Calu3 (cell line): ENCODE data around the gene UQCC2. TPM values are rescaled to one million over a fixed set of nuclear protein-coding genes. Genes with fewer than 3 reads are reported as not detected.

Source experiments
- BruUV-seq: library from RNA; stranded (reverse); fragments of 400-500 nt; replicated peaks from 2 replicates; lab custom pipeline; 2021; lab: Mats Ljungman, UMichigan
- CTCF ChIA-PET: fragments of 300-600 bp; sonication (Branson Sonifier 250); formaldehyde crosslinking; loops from one replicate; lab custom pipeline; 2022; ENCODE audit warnings: antibody characterized with exemption; lab: Charles Lee
- DNase-seq: peaks from one replicate; pipeline ENCODE4 v3.0.0; 2022
- H3K27ac Mint-ChIP-seq: one replicate; pipeline ENCODE4 v1.8.0; 2022; ENCODE audit warnings: mixed read lengths; ENCODE audit not compliant: unreplicated experiment
- H3K27me3 Mint-ChIP-seq: one replicate; pipeline ENCODE4 v1.8.0; 2022; ENCODE audit warnings: mixed read lengths; ENCODE audit not compliant: unreplicated experiment
- H3K36me3 Mint-ChIP-seq: one replicate; pipeline ENCODE4 v1.8.0; 2022; ENCODE audit warnings: mild to moderate bottlenecking, moderate library complexity, mixed read lengths; ENCODE audit not compliant: insufficient read depth, unreplicated experiment
- H3K4me1 Mint-ChIP-seq: one replicate; pipeline ENCODE4 v1.8.0; 2022; ENCODE audit warnings: mild to moderate bottlenecking, low read depth, mixed read lengths; ENCODE audit not compliant: unreplicated experiment
- H3K4me3 Mint-ChIP-seq: one replicate; pipeline ENCODE4 v1.8.0; 2022; ENCODE audit warnings: mild to moderate bottlenecking, low read depth, moderate library complexity, mixed read lengths; ENCODE audit not compliant: unreplicated experiment
- H3K9me3 Mint-ChIP-seq: one replicate; pipeline ENCODE4 v1.8.0; 2022; ENCODE audit warnings: low read depth, mixed read lengths; ENCODE audit not compliant: unreplicated experiment
- intact Hi-C: fragments of 100-400 bp; cut with micrococcal nuclease; formaldehyde crosslinking; loops from one replicate; pipeline ENCODE4 v1.10.0; 2022; ENCODE audit not compliant: unreplicated experiment
- total RNA-seq: library from RNA; stranded (reverse); gene quantifications from 2 replicates; pipeline ENCODE4 v1.2.3, GENCODE V29; 2022
- TF ChIP-seq, protein P1 (sequence below): fragments of 200-600 bp; IDR thresholded peaks from one replicate; pipeline ENCODE4 v1.8.0; 2022; ENCODE audit warnings: antibody characterized with exemption; ENCODE audit not compliant: unreplicated experiment

UQCC2 gene
- total RNA-seq, 1 experiment from 2014 or later = 142 TPM

DNA sequence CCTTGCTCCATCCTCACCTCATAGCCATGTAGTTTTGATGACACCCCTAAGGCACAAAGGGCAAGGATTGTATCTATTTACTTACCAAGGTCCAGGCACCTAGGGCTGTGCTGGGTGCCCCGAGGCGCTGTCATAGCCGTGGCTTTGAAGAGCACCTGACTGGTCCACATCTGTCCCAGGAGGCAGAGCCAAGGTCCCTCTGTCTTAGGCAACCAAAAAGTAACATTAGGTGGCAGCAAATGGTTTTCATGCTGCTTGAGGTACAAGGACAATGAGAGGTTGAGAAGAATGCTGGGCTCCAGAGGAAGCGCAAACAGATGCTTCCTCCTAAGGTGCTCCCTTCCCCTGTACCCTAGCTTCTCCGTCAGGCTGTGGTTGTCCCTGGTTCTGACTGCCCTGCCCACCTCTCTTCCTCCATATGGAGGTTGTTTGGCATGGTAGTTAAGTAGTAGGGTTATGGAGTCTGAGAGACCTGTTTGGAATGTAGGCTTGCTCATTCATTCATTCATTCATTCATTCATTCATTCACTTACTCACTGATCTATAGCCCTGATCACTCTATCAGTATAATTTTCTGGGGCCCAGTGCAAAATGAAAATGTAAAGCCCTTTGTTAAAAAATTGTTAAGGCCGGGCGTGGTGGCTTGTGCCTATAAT is 3.0 kb upstream of the UQCC2 start:
- intact Hi-C loops = loop anchor here (1.0 to 10.0 kb wide), 4 partner anchors 48 to 523 kb away; partner anchors contain the start of genes GRM4 and HMGA1
- Mint-ChIP-seq H3K36me3 (peaks cover 34% of the 10 kb centered on the region), H3K4me1 (peaks cover 58% of the 10 kb centered on the region), H3K9me3 (no peaks in the 10 kb centered on the region), H3K27ac (no peak overlapping the region), H3K27me3 (no peaks in the 10 kb centered on the region), H3K4me3 (no peak overlapping the region)
- no TSS peak for BruUV-seq
- no peak for DNase-seq
- CTCF ChIA-PET = interaction anchor here (0.6 to 3.6 kb wide), 5 partner anchors 18 to 1047 kb away, joined by 4 to 17 read pairs (median 5); no protein-coding TSS in a partner anchor
- TF ChIP-seq, protein P1, sequence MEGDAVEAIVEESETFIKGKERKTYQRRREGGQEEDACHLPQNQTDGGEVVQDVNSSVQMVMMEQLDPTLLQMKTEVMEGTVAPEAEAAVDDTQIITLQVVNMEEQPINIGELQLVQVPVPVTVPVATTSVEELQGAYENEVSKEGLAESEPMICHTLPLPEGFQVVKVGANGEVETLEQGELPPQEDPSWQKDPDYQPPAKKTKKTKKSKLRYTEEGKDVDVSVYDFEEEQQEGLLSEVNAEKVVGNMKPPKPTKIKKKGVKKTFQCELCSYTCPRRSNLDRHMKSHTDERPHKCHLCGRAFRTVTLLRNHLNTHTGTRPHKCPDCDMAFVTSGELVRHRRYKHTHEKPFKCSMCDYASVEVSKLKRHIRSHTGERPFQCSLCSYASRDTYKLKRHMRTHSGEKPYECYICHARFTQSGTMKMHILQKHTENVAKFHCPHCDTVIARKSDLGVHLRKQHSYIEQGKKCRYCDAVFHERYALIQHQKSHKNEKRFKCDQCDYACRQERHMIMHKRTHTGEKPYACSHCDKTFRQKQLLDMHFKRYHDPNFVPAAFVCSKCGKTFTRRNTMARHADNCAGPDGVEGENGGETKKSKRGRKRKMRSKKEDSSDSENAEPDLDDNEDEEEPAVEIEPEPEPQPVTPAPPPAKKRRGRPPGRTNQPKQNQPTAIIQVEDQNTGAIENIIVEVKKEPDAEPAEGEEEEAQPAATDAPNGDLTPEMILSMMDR = peak; percentile 44

DNA sequence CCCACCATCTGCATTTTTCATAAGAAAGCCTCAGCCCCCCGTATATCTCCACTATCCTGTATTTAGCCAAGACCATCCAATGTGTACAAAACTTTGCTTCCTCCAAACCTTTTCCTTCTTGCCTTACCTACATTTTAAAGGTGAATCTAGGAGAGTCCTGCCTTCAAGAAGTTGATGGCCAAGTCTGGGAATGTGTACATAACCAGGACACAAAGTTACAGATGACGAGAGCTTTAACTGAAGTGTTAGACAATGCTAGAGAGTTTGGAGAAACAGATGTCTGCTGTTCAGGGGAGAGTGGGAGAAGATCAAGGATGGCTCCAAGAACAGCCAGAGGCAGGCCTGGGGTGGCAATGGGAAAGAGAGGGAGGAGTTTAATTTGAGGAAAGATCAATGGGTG is 2.3 kb upstream of the UQCC2 start:
- CTCF ChIA-PET = interaction anchor here (0.6 to 1.6 kb wide), 2 partner anchors 38 to 48 kb away, joined by 3 to 5 read pairs; no protein-coding TSS in a partner anchor
- no peak for DNase-seq
- no peak overlapping the region for H3K4me3 Mint-ChIP-seq
- no TSS peak for BruUV-seq
- no peaks in the 10 kb centered on the region for H3K27me3 Mint-ChIP-seq
- no peaks in the 10 kb centered on the region for H3K9me3 Mint-ChIP-seq
- H3K27ac Mint-ChIP-seq = no peak overlapping the region
- H3K36me3 Mint-ChIP-seq = peaks cover 39% of the 10 kb centered on the region
- intact Hi-C loops = loop anchor here (1.0 to 10.0 kb wide), 3 partner anchors 49 to 431 kb away; partner anchors contain the start of gene GRM4
- TF ChIP-seq, protein P1 = no peak
- peaks cover 59% of the 10 kb centered on the region for H3K4me1 Mint-ChIP-seq

DNA sequence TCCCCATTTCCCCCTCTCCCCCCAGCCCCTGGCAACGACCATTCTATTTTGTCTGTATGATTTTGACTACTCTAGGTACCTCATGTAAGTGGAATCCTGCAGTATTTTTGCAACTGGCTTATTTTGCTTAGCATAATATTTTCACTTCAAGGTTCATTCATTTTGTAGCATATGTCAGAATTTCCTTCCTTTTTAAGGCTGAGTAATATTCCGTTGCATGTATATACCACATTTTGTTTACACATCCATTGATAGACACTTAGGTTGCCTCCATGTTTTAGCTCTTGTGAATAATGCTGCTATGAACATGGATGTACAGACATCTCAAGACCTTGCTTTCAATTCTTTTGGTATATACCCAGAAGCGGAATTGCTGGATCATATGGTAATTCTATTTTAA is 1.4 kb upstream of the UQCC2 start:
- H3K27ac Mint-ChIP-seq = no peak overlapping the region
- peaks cover 61% of the 10 kb centered on the region for H3K4me1 Mint-ChIP-seq
- no peak for DNase-seq
- TF ChIP-seq, protein P1 = no peak
- intact Hi-C loops = loop anchor here (5.0 to 10.0 kb wide), 2 partner anchors 314 to 432 kb away; partner anchors contain the start of gene GRM4
- H3K9me3 Mint-ChIP-seq = no peaks in the 10 kb centered on the region
- CTCF ChIA-PET = interaction anchor here (0.6 to 1.8 kb wide), 3 partner anchors 39 to 58 kb away, joined by 3 to 6 read pairs (median 5); no protein-coding TSS in a partner anchor
- H3K36me3 Mint-ChIP-seq = peaks cover 43% of the 10 kb centered on the region
- no peak overlapping the region for H3K4me3 Mint-ChIP-seq
- H3K27me3 Mint-ChIP-seq = no peaks in the 10 kb centered on the region
- BruUV-seq = no TSS peak

DNA sequence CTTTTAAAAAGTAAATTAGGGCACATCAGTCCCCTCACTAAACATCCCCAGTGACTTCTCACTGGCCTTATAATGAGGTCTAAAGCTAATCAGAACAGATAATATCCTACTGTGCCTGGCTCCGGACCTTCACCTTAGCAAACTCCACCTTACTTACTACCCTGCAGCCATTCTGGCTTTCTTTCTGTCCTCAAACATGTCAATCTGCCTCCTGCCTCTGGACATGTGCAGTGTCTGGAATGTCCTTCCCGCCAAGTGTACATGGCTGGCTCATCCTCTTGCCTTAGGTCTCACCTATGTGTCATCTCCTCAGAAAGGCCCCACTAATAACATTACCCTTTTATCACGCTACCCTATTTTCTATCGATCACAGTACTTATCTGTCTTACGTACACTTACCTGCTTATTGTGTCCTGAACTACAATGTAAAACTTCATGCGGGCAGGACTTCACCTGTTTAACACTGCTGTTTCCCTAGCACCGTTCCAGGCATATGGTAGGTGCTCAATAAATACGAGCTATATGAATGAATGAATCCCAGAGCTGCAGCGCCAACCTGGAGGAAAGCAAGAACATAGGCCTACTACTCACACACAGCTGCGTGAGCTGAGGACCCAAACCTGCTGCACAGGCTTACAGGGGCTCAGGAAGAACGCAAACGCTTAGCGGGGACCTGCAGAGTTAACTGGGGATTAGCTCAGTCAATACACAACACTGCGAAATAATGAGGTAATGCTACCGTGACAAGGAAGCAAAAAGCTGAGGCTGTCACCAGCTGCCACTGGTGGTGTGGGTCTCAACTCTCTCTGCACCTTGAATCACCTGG is 991 bp downstream of the UQCC2 start:
- Mint-ChIP-seq H3K36me3 (peaks cover 40% of the 10 kb centered on the region), H3K27me3 (no peaks in the 10 kb centered on the region), H3K4me1 (peaks cover 42% of the 10 kb centered on the region), H3K27ac (peak overlapping the region; percentile 97), H3K4me3 (peak overlapping the region; percentile 96), H3K9me3 (no peaks in the 10 kb centered on the region)
- BruUV-seq = no TSS peak
- CTCF ChIA-PET = interaction anchor here (0.7 to 2.0 kb wide), 20 partner anchors 10 to 1757 kb away, joined by 3 to 89 read pairs (median 6); partner anchors contain the start of genes BAK1 and IP6K3
- DNase-seq = no peak
- TF ChIP-seq, protein P1 = no peak
- intact Hi-C loops = loop anchor here (5.0 to 10.0 kb wide), 2 partner anchors 317 to 434 kb away; partner anchors contain the start of gene GRM4
